Epidermal melanocyte (primary cell): ENCODE measurements around the gene ACAA2.

Source experiments
- DNase-seq: peaks from one replicate; pipeline ENCODE4 v3.0.0; 2011; ENCODE audit warnings: low spot score; ENCODE audit not compliant: insufficient read length

Gene ACAA2, protein sequence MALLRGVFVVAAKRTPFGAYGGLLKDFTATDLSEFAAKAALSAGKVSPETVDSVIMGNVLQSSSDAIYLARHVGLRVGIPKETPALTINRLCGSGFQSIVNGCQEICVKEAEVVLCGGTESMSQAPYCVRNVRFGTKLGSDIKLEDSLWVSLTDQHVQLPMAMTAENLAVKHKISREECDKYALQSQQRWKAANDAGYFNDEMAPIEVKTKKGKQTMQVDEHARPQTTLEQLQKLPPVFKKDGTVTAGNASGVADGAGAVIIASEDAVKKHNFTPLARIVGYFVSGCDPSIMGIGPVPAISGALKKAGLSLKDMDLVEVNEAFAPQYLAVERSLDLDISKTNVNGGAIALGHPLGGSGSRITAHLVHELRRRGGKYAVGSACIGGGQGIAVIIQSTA

GRCh38 chr18:49813319-49814146 is at the start of gene ACAA2:
Gene ACAA2 (minus strand): TSS chr18:49813533. CDS start chr18:49813484, 49 bp downstream.
- peak; percentile 36 for DNase-seq

DNA sequence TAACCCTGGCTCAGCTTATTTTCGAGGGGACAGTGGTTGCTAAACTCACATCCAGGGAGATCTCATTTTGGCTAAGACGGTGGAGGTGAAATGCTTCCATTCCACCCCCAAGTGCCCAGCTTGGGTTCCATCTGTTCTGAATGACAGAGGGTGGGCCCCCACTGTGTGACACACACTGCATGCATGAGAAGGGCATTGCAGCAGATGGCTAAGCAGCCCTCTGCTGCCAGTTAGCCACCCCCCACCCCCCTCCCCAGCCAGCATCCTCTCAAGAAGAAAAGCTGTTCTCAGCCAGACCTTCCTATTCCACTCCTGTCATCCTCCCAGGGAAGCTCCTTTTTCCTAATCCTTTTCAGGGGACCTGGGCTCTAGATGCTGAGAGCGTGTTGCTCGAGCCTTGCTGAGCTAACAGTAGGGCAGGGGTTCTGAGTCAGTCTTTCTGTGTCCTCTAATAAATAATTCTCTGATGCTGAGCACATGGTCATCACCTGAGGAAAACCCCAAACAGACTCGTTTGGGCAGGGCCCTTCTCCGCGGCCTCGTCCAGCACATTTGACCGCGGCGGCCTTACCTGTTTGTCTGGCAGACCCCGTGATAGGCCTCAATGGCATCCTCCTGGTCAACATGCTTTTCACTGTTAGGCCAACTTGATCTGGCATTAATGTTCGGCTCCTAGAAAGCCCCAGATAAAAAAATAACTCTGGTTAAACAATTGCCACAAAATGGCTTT is 49.5 kb upstream of the ACAA2 start:
- no peak for DNase-seq

GRCh38 chr18:49861659-49862058 is 48.3 kb upstream of the ACAA2 start:
- no peak for DNase-seq

DNA sequence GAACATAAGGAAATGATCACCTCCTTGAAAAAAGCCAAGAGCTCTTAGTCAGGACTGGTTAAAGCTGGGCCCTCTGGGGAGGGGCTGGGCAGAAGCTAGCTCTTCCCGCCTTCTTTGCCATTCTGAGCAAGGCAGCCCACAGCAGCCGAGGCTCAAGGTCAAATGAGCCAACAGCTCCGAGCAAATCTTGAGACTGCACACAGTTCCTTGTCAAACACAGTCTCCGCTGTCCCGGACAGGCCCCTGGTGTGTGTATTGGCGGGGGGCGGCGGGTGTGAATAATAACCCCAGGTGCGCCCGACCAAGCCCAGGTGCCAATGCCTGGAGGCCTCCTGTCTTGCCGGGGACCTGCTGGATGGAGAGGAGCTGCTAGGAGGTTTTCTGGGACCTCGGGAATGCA is 46.4 kb upstream of the ACAA2 start:
- DNase-seq = no peak

GRCh38 chr18:49859021-49859359 is 45.7 kb upstream of the ACAA2 start:
- no peak for DNase-seq

DNA sequence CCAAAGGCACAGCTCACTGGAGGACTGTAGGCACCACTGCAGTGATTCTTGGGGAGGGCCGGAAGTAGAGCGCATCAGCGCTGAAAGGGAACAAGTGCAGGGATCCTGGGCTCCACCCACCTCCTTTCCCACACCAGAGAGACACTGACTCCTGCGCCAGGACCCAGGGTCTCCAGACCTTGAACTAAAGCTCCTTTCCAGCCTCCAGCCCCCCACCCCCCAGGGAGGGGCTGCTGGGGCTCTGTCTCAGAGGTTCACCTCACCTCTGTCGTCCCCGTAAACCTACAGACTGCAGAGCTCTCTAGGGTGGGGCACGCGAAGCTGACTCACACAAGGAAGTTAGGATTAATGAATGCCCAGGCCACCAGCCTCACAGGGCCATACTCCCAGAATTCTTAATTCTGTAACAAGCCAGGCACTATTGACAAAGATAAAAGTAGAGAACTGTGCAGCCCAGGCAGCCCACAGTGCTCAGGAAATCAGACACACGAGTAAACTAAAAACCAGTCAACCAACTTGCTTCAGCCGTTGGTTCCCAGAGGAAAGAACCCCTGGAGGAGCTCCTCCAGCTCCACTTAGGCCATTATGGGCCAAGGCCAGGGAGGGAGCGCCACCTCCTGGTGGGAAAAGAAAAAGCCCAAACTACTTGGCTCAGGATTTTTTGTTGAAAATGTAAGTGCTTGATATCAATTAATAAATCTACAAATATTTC is 45.1 kb upstream of the ACAA2 start:
- peak; percentile 77 for DNase-seq

DNA sequence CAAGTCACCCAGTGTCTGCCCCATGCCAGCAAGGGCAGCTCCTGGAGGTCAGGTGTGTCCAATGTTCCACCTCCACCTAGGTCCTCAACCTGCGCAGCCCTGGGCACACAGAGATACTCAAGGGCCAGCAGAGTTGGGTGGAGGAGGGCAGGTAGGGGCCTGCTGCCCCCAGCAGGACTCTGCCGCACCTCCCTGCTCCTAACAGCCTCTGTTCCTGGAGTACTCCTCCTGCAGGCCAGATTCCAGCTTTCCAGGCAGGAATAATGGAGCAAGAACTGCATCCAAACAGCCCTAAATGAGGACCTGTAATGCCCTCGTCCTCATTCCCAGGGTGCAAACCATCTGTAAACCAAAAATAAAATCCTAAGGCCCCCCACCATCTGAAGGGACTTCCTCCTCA is 44.4 kb upstream of the ACAA2 start:
- no peak for DNase-seq

GRCh38 chr18:49856496-49856895 is 43.2 kb upstream of the ACAA2 start:
- no peak for DNase-seq

GRCh38 chr18:49855711-49856415 is 42.5 kb upstream of the ACAA2 start:
- DNase-seq = no peak

GRCh38 chr18:49854681-49855080 is 41.3 kb upstream of the ACAA2 start:
- no peak for DNase-seq

DNA sequence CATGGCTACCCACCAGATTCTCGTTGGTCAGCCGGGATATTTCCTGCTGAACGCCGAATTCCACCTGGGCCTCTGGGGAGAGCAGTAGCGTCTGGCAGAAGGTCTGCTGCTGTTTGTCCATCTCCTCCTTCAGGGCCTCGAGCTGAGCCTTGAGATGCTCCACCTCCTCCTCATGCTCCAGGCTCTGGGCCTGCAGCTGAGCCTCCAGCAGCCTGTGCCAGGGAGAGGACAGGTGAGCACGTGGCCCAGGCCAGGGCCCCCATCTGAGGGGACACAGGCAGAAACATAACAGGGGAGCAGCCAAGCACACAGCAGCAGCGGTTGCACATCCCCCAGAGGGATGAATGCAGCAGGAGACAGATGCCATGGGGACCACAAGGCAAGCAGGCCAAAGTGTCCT is 40.1 kb upstream of the ACAA2 start:
- DNase-seq = no peak

GRCh38 chr18:49853011-49853410 is 39.7 kb upstream of the ACAA2 start:
- no peak for DNase-seq

DNA sequence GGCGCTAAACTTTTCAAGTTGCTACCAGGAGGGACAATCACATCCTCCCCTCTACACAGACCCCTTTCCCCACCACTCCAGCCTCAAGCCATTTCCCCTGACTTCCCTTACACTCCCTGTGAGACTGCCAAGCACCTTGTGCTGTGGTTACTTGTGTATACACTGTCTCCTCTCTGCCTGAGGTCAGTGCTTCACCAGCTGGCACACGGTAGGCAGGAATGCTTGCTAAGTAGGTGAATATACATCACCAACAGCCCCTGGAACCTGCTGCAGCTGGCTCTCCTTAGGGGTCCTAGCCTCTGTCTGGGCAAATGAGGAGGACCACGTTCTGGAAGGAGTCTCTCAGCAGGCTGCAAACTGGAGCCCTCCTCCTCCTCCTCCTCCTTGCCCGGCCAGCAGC is 38.3 kb upstream of the ACAA2 start:
- no peak for DNase-seq

DNA sequence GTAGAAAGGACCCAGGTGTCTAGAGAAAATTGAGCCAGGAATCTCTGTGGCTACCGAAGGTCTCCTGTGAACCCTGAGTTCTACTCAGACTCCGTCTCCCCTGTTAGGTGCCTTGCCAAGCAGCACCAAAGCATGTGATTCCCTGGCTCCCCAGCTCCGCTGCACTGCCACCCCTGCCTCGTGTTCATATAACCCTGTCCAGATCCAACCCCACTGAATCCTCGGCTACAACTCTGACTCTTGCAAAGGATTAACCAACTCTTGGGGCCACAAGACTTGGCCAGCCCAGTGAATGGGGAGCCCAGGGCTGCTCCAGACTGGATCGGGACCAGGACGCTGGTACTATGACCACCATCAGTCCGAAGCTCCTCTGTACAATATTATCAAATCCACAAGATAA is 37.3 kb upstream of the ACAA2 start:
- DNase-seq = no peak

DNA sequence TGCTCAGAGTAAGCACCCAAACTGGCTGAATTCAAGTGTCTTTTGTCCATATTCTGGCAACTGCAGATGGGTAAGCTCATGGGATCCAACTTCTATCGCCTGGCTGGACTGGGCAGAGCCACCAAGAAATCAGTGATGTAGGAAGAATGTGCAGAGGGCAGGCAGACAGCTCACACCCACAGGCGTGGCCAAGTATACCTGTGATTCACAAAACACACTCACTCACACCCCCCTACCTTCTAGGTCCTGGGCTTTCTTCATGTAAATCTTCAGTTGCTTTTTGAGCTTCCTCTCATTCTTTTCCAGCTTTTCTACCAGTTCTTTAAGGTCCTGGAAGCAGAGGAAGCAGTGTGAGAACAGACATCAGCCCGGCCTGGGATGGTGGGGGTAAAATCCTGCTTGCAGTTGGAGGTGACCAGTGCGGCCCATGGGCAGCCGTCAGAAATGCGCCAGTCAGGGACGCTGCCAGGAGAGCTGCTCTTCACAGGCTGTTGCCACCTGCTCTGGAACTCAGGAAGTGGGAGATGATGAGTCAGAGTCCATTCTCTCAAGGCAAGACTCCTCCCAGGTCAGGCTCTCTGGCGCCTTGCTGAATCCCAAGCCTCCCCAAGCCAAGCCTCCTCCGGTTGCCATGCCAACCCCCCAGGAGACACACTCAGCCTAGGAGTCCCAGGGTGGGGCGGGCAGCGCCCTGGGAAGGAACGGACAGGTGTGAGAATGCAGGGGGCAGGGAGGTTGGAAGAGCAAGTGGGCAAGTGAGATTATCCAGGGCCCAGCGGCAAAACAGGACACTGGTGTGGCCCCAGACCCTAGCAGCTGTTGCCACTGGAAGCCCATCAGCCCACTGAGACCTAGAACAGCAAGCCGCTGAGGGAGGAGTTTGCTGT is 36.2 kb upstream of the ACAA2 start:
- no peak for DNase-seq

DNA sequence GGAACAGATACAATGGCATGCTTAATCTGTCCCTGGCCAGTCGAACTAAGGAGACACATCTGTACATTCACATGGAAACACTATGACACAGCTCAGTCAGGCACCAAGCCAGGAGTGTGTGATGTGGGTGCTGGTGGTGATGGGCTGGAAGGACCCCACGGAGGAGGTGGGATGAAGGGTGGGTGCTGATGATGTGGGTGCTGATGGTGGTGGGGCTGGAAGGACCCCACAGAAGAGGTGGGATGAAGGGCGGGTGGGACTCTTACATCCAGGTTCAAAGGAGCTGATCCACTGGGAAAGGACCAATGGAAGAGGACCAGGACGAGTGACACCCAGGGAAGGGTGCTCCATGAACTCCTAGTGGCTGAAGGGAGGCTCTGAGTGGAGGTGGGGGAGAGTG is 34.8 kb upstream of the ACAA2 start:
- DNase-seq = no peak

DNA sequence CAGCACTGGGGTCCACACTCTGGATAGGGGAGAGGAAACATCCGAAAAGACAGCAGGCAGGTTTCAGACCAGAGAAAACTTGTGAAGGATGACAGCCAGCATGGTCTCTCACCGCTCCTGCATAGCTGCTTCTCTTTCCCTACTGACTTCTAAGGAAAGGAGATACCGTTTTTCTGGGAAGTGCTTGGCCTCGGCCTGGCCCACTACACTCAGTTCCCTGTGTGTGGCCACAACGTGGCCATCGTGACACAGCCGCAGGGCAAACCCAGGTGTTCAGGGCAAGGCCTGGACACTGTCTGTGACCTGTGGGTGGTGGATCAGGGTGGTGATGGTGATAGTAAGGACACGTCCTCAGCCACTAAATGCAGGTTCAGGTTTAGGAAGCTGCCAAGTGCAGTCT is 34.2 kb upstream of the ACAA2 start:
- DNase-seq = no peak

- no peak for DNase-seq
Measured at GRCh38 chr18:49846718-49847470, 33.6 kb upstream of the ACAA2 start.

DNA sequence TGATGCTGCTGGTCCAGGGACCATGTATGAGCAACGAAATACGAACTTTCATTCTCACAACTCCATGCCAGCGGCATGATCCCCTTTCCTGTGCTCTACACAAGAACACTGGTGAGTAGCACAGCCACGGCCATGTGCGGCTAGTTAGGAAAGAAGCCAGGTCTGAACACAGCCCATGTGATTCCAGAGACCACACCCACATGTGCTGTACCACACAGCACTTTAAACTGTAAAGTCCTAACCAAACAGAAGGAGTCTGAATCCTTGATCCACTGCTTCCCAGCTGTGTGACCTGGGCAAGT is 33.0 kb upstream of the ACAA2 start:
- DNase-seq = no peak
